CD4-positive, alpha-beta T cell treated with Interleukin-4 for 1 hour (primary cell): ENCODE measurements around the gene LTB4R.

Experiments
- DNase-seq, 2 donors: peaks; one replicate each; pipeline ENCODE4 v3.0.0-alpha.2; 2020 to 2022

LTB4R gene, protein sequence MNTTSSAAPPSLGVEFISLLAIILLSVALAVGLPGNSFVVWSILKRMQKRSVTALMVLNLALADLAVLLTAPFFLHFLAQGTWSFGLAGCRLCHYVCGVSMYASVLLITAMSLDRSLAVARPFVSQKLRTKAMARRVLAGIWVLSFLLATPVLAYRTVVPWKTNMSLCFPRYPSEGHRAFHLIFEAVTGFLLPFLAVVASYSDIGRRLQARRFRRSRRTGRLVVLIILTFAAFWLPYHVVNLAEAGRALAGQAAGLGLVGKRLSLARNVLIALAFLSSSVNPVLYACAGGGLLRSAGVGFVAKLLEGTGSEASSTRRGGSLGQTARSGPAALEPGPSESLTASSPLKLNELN

GRCh38 chr14:24310646-24311604 is at the start of gene LTB4R:
Gene LTB4R (plus strand): TSS chr14:24311502. CDS start chr14:24315652, 4,150 bp downstream.
- DNase-seq = peak; percentile 76 to 78

GRCh38 chr14:24261969-24262327 is 49.4 kb upstream of the LTB4R start:
- no peak for DNase-seq

DNA sequence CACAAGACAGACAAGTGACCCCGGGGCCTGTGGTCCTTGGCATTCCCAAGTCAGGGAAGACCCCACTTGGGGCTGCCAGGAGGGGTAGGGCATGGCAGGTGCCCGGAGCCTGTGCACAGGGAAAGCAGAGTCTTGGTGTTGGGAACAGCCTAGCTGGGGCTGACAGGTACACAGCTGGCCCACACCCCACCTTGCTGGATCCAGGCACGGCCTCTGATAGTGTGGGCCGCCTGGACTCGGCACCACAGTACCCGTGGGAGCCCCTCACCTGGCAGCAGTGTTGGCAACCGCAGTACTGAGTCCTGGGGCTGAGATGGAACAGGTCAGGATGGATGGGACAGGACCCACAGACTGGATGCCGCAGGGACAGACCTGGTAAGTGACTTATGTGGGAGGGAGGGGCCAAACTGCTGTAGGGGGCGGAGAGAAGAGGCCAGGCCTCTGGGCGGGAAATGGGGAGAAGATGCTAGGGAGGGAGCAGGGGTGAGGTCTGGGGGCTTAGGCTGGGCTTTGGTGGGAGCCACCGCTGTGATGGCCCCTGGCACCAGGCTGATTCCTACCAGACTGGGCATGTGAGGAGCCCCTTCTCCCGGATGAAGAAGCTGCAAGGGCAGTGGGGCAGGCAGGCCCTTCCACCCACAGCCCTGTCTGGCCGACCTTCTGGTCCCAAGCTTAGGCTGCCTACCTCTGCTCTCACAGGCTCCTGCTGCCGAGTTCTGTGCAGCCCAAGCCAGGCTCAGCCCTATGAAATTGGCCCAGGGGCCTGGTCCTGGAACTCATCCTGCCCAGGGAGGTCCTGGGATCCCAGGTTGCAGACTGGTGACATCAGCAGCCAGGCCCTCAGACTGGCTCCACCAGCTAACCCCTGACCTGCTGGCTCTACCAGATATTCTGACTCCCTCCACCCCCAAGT is 48.2 kb upstream of the LTB4R start, which contains the start of gene TGM1:
TSS of gene TGM1 (minus strand) at position 357 of the 913 bp plus-strand sequence. CDS start 825 bp downstream, outside the sequence.
- DNase-seq = no peak

- DNase-seq = no peak
These were observed 47.5 kb upstream of the LTB4R start for GRCh38 chr14:24263848-24264247.

- no peak for DNase-seq
These were observed 47.0 kb upstream of the LTB4R start for GRCh38 chr14:24264298-24264697.

- DNase-seq = no peak
These were observed 44.7 kb upstream of the LTB4R start for GRCh38 chr14:24266344-24267244.

- DNase-seq = no peak
These were observed 43.8 kb upstream of the LTB4R start for GRCh38 chr14:24267516-24267915.

DNA sequence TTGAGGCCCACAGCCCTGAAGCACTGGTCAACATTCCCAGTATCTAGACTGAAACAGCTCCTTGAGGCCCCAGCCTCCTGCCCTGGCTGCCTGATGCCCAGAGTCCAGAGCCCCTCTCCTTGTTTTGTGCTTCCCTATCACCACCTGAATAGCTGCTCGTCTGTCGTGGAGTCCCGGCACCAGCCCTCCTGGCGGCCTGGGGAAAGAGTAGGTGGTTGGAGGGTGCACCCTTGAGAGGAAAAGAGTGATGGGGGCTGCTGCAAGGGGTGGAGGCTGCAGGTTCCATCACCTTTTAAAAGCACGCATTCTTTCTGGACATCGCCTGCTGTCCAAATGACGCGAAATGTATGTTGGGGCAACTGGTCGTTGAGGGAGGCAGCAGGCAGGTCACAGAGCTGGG is 43.1 kb upstream of the LTB4R start:
- DNase-seq = no peak

GRCh38 chr14:24269368-24269767 is 41.9 kb upstream of the LTB4R start:
- no peak for DNase-seq

- no peak for DNase-seq
These were observed 41.3 kb upstream of the LTB4R start for GRCh38 chr14:24269910-24270536.

GRCh38 chr14:24270537-24271133 is 40.7 kb upstream of the LTB4R start:
- DNase-seq = no peak

DNA sequence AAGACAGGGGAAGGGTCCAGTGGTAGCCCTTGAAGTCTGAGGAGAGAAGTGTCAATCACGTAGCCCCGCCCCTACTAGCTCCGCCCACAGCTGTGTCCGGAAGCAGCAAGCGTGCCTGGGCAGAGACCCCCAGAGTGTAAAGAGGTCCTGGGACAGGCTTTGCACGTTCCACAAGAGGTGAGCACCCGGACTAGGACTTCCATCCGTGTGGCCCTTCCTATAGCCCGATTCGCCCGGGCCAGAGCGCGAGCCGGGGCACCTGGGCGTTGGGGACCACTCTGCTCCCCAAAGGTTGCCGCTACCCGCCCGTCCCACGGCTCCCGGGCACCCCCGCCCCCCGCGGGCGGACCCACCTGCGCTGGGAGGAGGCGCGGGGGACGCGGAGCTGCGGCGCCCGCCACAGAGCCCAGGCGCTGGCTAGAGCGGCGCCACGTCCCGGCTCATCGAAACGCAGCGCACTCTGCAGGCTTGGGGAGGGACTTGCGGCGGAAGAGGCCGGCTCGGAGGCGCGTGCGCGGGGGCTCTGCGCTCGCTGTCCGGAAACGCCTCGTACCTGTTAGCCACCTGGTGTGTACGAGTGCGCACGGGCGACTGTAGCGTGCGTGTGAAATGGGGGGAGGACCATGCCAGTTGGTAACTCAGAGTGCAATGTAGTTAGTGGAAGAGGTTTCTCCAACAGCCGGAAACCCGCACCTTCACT is 40.0 kb upstream of the LTB4R start, which contains the start of gene RABGGTA:
TSS of gene RABGGTA (minus strand) at position 464 of the 700 bp plus-strand sequence. CDS start 482 bp downstream, outside the sequence.
- peak; percentile 95 to 96 for DNase-seq

DNA sequence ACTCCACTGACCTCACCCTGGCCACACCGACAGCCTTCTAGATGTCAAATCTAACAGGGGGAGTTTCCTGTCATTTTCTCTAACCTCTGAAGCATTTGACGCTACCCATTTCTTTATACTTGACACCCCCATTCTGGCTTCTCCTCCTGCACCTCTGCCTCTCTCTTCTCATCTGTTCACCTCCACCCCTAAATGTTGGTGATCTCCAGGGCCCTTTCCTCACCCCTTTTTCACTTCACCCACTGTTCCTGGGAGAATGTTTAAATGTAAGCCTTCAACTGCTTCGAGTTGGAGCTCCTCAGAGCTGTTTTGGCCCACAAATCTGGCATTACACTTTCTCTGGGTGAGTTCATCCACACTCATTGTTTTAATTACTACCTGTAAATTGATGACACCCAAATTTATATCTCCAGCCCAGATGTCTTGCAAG is 39.5 kb upstream of the LTB4R start:
- no peak for DNase-seq

GRCh38 chr14:24272467-24272866 is 38.8 kb upstream of the LTB4R start:
- no peak for DNase-seq

- DNase-seq = no peak
These were observed 37.8 kb upstream of the LTB4R start for GRCh38 chr14:24273422-24273998.

- peak; percentile 57 to 64 for DNase-seq
These were observed 37.2 kb upstream of the LTB4R start for GRCh38 chr14:24274101-24274543.

GRCh38 chr14:24277071-24277470 is 34.2 kb upstream of the LTB4R start:
- no peak for DNase-seq

DNA sequence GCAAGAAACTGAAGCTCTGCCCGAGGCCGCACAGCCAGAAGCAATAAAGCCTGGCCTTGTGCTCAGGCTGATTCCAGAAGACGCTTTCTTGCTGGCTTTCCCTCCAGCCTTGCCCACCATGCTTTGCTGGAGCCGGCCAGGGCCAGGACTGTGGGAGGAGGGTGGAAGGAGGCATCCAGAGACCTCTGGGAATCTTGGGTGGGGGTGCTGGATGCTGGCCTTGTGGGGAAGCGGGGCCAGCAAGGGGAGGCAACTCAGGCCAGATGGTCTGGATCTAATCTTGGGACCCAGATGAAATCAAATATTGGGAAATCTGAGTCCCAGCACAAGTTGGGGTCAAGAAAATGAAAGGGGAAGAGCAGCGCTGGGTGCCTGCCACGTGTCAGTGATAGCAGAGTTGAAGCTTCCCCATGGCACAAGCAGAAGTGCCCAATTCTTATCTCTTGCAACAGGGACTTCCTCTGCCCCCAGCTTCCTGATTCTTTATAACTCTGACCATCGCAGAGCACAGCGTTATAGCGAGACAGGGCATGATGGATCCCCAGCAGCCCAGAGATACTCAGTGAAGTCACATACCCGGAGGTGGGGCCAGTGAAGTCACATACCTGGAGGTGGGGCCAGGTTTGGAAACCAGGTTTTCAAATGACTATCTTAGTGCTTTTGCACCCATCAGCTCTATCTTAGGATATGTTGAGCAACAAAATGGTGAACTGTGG is 33.5 kb upstream of the LTB4R start:
- DNase-seq = peak in 1 of 2 donors; percentile 62

DNA sequence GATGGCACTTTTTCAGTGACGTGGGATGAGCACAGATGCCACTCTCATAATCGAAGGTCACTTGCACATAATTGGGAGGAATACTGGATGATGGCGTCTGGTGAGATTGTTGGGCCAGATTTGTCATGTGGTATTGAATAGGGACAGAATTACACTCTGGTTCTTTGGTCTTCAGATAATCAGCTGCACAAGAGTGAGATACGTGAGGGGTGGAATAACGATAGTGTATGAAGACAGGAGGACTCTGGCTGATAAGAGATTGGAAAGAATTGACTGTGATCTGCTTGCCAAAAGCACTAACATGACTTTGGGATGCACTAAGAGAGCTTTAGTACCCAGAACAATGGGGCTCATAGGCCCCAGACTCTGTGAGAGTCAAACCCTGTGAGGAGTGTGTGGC is 32.9 kb upstream of the LTB4R start:
- no peak for DNase-seq
